ENCODE measurements around the gene CCND1.

Gene CCND1

GRCh38 chr11:69648679-69649575 lies 8.0 kb downstream of the CCND1 start:
- TF ChIP-seq CREB1 (IDR thresholded peaks at IDR 0.05; ENCODE audit: low read depth), result no peak
- no peak for TF ChIP-seq ZBTB7A (IDR thresholded peaks at IDR 0.05; ENCODE audit: low read depth)
- no peak for TF ChIP-seq CEBPB (IDR thresholded peaks at IDR 0.05)
- TF ChIP-seq USF1 (IDR thresholded peaks at IDR 0.05), result no peak
- no peak for TF ChIP-seq TEAD4 (IDR thresholded peaks at IDR 0.05)
- no peak for TF ChIP-seq TAF1 (IDR thresholded peaks at IDR 0.05; ENCODE audit: low read depth)
- TF ChIP-seq EGR1 (IDR thresholded peaks at IDR 0.05), result no peak
- no peak for TF ChIP-seq EP300 (IDR thresholded peaks at IDR 0.05; ENCODE audit: borderline replicate concordance)

- TF ChIP-seq TEAD4 (IDR thresholded peaks at IDR 0.05), result no peak
- TF ChIP-seq CREB1 (IDR thresholded peaks at IDR 0.05; ENCODE audit: low read depth), result no peak
- TF ChIP-seq CEBPB (IDR thresholded peaks at IDR 0.05), result no peak
- no peak for TF ChIP-seq YY1 (IDR thresholded peaks at IDR 0.05; ENCODE audit: low read depth)
Observed at GRCh38 chr11:69649576-69649900, 8.6 kb downstream of the CCND1 start.

GRCh38 chr11:69650081-69650831 lies 9.3 kb downstream of the CCND1 start:
- TF ChIP-seq FOXM1 (IDR thresholded peaks at IDR 0.05; ENCODE audit: borderline replicate concordance, low read depth) (no peak), TCF12 (IDR thresholded peaks at IDR 0.05; ENCODE audit: low read depth) (no peak), EGR1 (IDR thresholded peaks at IDR 0.05) (no peak), REST (IDR thresholded peaks at IDR 0.05; ENCODE audit: low read depth) (no peak), CEBPB (IDR thresholded peaks at IDR 0.05) (no peak), YY1 (IDR thresholded peaks at IDR 0.05; ENCODE audit: low read depth) (0 out of 2 replicates have a peak, but pooled peaks have one; percentile 26)

- no peak for TF ChIP-seq RAD21 (IDR thresholded peaks at IDR 0.05; ENCODE audit: low read depth)
- TF ChIP-seq NFIC (IDR thresholded peaks at IDR 0.05), result no peak
- TF ChIP-seq MAX (IDR thresholded peaks at IDR 0.05), result no peak
- no peak for TF ChIP-seq FOXM1 (IDR thresholded peaks at IDR 0.05; ENCODE audit: borderline replicate concordance, low read depth)
- TF ChIP-seq EP300 (IDR thresholded peaks at IDR 0.05; ENCODE audit: borderline replicate concordance), result no peak
- no peak for TF ChIP-seq YY1 (IDR thresholded peaks at IDR 0.05; ENCODE audit: low read depth)
- TF ChIP-seq CEBPB (IDR thresholded peaks at IDR 0.05), result no peak
- TF ChIP-seq ZBTB7A (IDR thresholded peaks at IDR 0.05; ENCODE audit: low read depth), result no peak
- TF ChIP-seq TEAD4 (IDR thresholded peaks at IDR 0.05), result no peak
- TF ChIP-seq TAF1 (IDR thresholded peaks at IDR 0.05; ENCODE audit: low read depth), result no peak
- no peak for TF ChIP-seq EGR1 (IDR thresholded peaks at IDR 0.05)
- TF ChIP-seq CREB1 (IDR thresholded peaks at IDR 0.05; ENCODE audit: low read depth), result no peak
- no peak for TF ChIP-seq REST (IDR thresholded peaks at IDR 0.05; ENCODE audit: low read depth)
- no peak for TF ChIP-seq USF1 (IDR thresholded peaks at IDR 0.05)
- TF ChIP-seq TCF12 (IDR thresholded peaks at IDR 0.05; ENCODE audit: low read depth), result no peak
Observed at GRCh38 chr11:69650832-69651344, 9.9 kb downstream of the CCND1 start.

- TF ChIP-seq TCF12 (IDR thresholded peaks at IDR 0.05; ENCODE audit: low read depth) (no peak), CREB1 (IDR thresholded peaks at IDR 0.05; ENCODE audit: low read depth) (no peak), NFIC (IDR thresholded peaks at IDR 0.05) (no peak), FOXM1 (IDR thresholded peaks at IDR 0.05; ENCODE audit: borderline replicate concordance, low read depth) (no peak), REST (IDR thresholded peaks at IDR 0.05; ENCODE audit: low read depth) (no peak), CEBPB (IDR thresholded peaks at IDR 0.05) (no peak), TEAD4 (IDR thresholded peaks at IDR 0.05) (no peak)
Observed at GRCh38 chr11:69651834-69652620, 11.1 kb downstream of the CCND1 start.

All from Ishikawa (cell line).